MCF 10A (cell line): ENCODE results near the gene ULBP2. TPM values are rescaled to one million over a fixed set of nuclear protein-coding genes. Genes with fewer than 3 reads are reported as not detected.

Source experiments
- BruUV-seq: library from RNA; stranded (reverse); fragments of 400-500 nt; replicated peaks from 2 replicates; lab custom pipeline; 2021; lab: Mats Ljungman, UMichigan
- CTCF ChIA-PET: fragments of 300-600 bp; sonication (Branson Sonifier 250); formaldehyde crosslinking; extraction: SDS; loops from one replicate; lab custom pipeline; 2021; ENCODE audit warnings: antibody characterized with exemption, inconsistent platforms; lab: Yijun Ruan, JAX
- POLR2A ChIA-PET: fragments of 300-600, 350-650 bp; sonication (Branson Sonifier 250); formaldehyde crosslinking; extraction: SDS; loops from one replicate; lab custom pipeline; 2020; ENCODE audit warnings: antibody characterized with exemption, inconsistent platforms; lab: Yijun Ruan, JAX
- DNase-seq: peaks from one replicate; pipeline ENCODE4 v3.0.0-alpha.2; 2018; ENCODE audit not compliant: unreplicated experiment
- H3K27ac Mint-ChIP-seq: one replicate; pipeline ENCODE4 v1.8.0; 2022; ENCODE audit warnings: mild to moderate bottlenecking, low read depth, mixed read lengths; ENCODE audit not compliant: unreplicated experiment
- H3K27me3 Mint-ChIP-seq: one replicate; pipeline ENCODE4 v1.8.0; 2022; ENCODE audit warnings: mixed read lengths; ENCODE audit not compliant: insufficient read depth, unreplicated experiment
- H3K36me3 Mint-ChIP-seq: one replicate; pipeline ENCODE4 v1.8.0; 2022; ENCODE audit warnings: mild to moderate bottlenecking, moderate library complexity, mixed read lengths; ENCODE audit not compliant: insufficient read depth, unreplicated experiment
- H3K4me1 Mint-ChIP-seq: one replicate; pipeline ENCODE4 v1.8.0; 2022; ENCODE audit warnings: mixed read lengths; ENCODE audit not compliant: insufficient read depth, unreplicated experiment
- H3K4me3 Mint-ChIP-seq: one replicate; pipeline ENCODE4 v1.8.0; 2022; ENCODE audit warnings: mild to moderate bottlenecking, moderate library complexity, mixed read lengths; ENCODE audit not compliant: unreplicated experiment
- H3K9me3 Mint-ChIP-seq: one replicate; pipeline ENCODE4 v1.8.0; 2022; ENCODE audit warnings: mixed read lengths; ENCODE audit not compliant: unreplicated experiment
- intact Hi-C: fragments of 100-400 bp; cut with micrococcal nuclease; formaldehyde crosslinking; loops from 2 replicates; pipeline ENCODE4 v1.14.1; 2022
- total RNA-seq: library from RNA; stranded (reverse); gene quantifications from 2 replicates; pipeline ENCODE4 v1.2.3, GENCODE V29; 2022
- TF ChIP-seq, protein P1 (sequence below): fragments of 200-600 bp; IDR thresholded peaks from one replicate; pipeline ENCODE4 v1.8.0; 2022; ENCODE audit warnings: antibody characterized with exemption, mild to moderate bottlenecking; ENCODE audit not compliant: unreplicated experiment

The ULBP2 gene
- total RNA-seq, 1 experiment from 2014 or later: 3.1 TPM

- no peaks in the 10 kb centered on the region for H3K27me3 Mint-ChIP-seq
- POLR2A ChIA-PET: interaction anchor here (0.7 to 4.0 kb wide), 13 partner anchors 10 to 219 kb away, joined by 3 to 30 read pairs (median 5); partner anchors contain the start of gene RAET1G
Observed at GRCh38 chr6:149900620-149901443, 41.0 kb upstream of the ULBP2 start.

DNA sequence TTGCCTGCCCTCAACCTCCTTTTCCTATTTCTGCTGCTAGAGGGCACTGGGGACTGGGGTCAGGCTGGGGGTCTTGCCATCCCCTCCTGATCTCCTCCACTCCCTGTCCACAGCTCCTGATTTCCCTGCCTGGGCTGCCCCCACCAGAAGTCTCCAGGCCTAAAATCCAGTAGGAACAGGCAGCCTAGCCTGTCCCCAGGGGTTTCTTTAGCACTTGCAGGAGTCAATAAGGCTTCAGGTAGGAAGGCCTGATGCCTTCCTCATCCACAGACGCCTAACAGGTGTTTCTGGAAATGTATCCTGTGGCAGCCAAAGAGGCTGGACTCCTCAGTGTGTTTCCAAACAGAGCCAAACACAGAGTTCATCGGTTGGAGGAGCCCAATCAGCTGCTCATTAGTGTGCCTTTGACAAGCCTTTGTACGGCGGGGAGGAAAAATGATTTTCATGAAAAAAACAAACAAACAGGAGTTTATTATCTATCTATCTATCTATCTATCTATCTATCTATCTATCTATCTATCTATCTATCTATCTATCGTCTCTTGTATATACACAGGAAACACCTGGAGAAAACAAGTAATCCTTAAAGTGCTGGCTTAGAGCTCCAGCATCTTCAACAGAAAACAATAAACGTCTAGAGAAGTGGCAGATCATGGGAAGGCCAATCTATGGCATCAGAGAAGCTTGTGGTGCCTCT, 40.2 kb upstream of the ULBP2 start:
- H3K27me3 Mint-ChIP-seq: no peaks in the 10 kb centered on the region

More at GRCh38 chr6:149900620-149901443, 41.0 kb upstream of the ULBP2 start:
- H3K4me1 Mint-ChIP-seq: peaks cover 48% of the 10 kb centered on the region
- intact Hi-C loops: no loop called here
- BruUV-seq: no TSS peak
- peak overlapping the region; percentile 66 for H3K27ac Mint-ChIP-seq
- peak; percentile 79 for DNase-seq
- H3K4me3 Mint-ChIP-seq: no peak overlapping the region
- CTCF ChIA-PET: interaction anchor here (0.9 to 2.1 kb wide), 4 partner anchors 18 to 61 kb away, joined by 3 to 12 read pairs (median 6); no protein-coding TSS in a partner anchor
- TF ChIP-seq, protein P1, sequence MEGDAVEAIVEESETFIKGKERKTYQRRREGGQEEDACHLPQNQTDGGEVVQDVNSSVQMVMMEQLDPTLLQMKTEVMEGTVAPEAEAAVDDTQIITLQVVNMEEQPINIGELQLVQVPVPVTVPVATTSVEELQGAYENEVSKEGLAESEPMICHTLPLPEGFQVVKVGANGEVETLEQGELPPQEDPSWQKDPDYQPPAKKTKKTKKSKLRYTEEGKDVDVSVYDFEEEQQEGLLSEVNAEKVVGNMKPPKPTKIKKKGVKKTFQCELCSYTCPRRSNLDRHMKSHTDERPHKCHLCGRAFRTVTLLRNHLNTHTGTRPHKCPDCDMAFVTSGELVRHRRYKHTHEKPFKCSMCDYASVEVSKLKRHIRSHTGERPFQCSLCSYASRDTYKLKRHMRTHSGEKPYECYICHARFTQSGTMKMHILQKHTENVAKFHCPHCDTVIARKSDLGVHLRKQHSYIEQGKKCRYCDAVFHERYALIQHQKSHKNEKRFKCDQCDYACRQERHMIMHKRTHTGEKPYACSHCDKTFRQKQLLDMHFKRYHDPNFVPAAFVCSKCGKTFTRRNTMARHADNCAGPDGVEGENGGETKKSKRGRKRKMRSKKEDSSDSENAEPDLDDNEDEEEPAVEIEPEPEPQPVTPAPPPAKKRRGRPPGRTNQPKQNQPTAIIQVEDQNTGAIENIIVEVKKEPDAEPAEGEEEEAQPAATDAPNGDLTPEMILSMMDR: no peak
- H3K9me3 Mint-ChIP-seq: no peaks in the 10 kb centered on the region
- H3K36me3 Mint-ChIP-seq: no peaks in the 10 kb centered on the region

DNA sequence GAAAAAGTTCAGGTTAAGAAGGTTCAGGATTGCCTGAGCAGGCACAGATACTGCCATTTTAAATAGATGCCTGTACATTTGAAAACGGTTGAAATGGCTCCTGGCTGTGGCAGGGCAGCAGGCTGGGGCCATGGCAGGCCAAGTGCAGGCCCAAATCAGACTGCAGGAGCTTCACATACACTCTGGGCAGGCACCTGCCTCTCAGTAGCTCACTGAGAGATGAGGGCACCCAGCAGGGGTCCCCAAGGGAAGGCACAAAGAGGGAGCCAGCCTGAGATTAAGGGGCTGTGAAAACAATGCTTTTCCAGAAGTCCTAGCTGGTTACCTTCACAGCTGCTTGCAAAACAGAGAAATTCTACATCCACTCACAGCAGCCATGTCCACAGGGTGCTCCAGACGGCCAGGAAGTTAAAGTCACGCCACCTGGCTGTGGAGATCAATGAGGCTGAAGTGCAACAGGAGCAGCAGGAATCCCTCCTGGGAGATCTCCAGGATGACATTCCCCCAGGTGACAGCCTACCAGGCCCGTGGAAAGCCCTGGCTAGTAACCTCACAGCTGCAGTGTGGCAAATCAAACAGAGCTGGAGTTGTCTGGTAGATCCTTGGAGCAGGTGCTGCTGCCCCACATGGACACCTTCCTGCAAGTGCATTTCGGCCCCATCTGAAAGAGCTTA, 37.7 kb upstream of the ULBP2 start:
- CTCF ChIA-PET: interaction anchor here (0.7 to 1.2 kb wide), 4 partner anchors 12 to 79 kb away, joined by 3 to 5 read pairs (median 3); no protein-coding TSS in a partner anchor
- Mint-ChIP-seq H3K9me3 (peaks cover 12% of the 10 kb centered on the region), H3K36me3 (no peaks in the 10 kb centered on the region), H3K4me3 (no peak overlapping the region), H3K4me1 (peaks cover 18% of the 10 kb centered on the region), H3K27ac (no peak overlapping the region), H3K27me3 (no peaks in the 10 kb centered on the region)
- no peak for DNase-seq
- TF ChIP-seq, protein P1: no peak
- intact Hi-C loops: no loop called here
- no TSS peak for BruUV-seq
- POLR2A ChIA-PET: interaction anchor here (0.7 to 1.9 kb wide), 6 partner anchors 9 to 34 kb away, joined by 3 to 7 read pairs (median 4); no protein-coding TSS in a partner anchor

More for the DNA sequence above, 40.2 kb upstream of the ULBP2 start:
- DNase-seq: no peak
- no peaks in the 10 kb centered on the region for H3K36me3 Mint-ChIP-seq
- no peak overlapping the region for H3K27ac Mint-ChIP-seq
- no TSS peak for BruUV-seq
- CTCF ChIA-PET: no interaction called here
- peaks cover 41% of the 10 kb centered on the region for H3K4me1 Mint-ChIP-seq
- no peaks in the 10 kb centered on the region for H3K9me3 Mint-ChIP-seq
- no peak overlapping the region for H3K4me3 Mint-ChIP-seq
- POLR2A ChIA-PET: interaction anchor here (3.1 to 4.0 kb wide), 2 partner anchors 15 to 22 kb away, joined by 14 to 30 read pairs; partner anchors contain the start of gene RAET1G
- intact Hi-C loops: no loop called here
- TF ChIP-seq, protein P1: no peak
